ENCODE data around the gene KNSTRN. TPM values are rescaled to one million over a fixed set of nuclear protein-coding genes. Genes with fewer than 3 reads are reported as not detected.

Gene KNSTRN
- polyA plus RNA-seq, 2 of the 4 experiments (the other 2 are of a cell fraction) = 48.0 to 50.3 TPM

GRCh38 chr15:40347559-40348473, 34.7 kb upstream of the KNSTRN start (continued):
- TF ChIP-seq REST (IDR thresholded peaks at IDR 0.05) = no peak
- TF ChIP-seq RARB (CRISPR knock-in tag; IDR thresholded peaks at IDR 0.05) = no peak
- TF ChIP-seq ZFP36 (IDR thresholded peaks at IDR 0.05; ENCODE audit: borderline replicate concordance, partially characterized antibody) = no peak
- no peak for TF ChIP-seq ELK1 (IDR thresholded peaks at IDR 0.05; ENCODE audit: low read depth, low read length)
- no peak for TF ChIP-seq TFCP2L1 (CRISPR knock-in tag; IDR thresholded peaks at IDR 0.05)
- no peak for TF ChIP-seq HES2 (IDR thresholded peaks at IDR 0.05)
- no peak for TF ChIP-seq POLR2AphosphoS2 (conservative IDR thresholded peaks at IDR 0.05; ENCODE audit: low read length)
- no peak for TF ChIP-seq HDAC2 (IDR thresholded peaks at IDR 0.05)
- TF ChIP-seq MYC (IDR thresholded peaks at IDR 0.05; ENCODE audit: borderline replicate concordance, low read length) = no peak
- no peak for TF ChIP-seq RFX5 (IDR thresholded peaks at IDR 0.05)
- no peak for TF ChIP-seq CBX8 (IDR thresholded peaks at IDR 0.05)
- TF ChIP-seq CBX2 (IDR thresholded peaks at IDR 0.05; ENCODE audit: borderline replicate concordance, low read depth) = no peak

- DNase-seq (ENCODE audit: low read depth in 1 of 2, low spot score in 1 of 2) (no peak), FAIRE-seq (no peak), ATAC-seq (no peak)
- Histone ChIP-seq H3K4me3 (no peak overlapping the region), H3K27ac (no peak overlapping the region), H3K9me3 (no peaks in the 10 kb centered on the region), H3K4me2 (no peak overlapping the region), H3K4me1 (peaks cover 23% of the 10 kb centered on the region; the same call in 2 of the 3 replicates)
- WGBS (ENCODE audit: missing lambda C conversion rate) = 83% methylated on average over 4 of the region's 5 CpGs
- POLR2A ChIA-PET = no interaction called here
- no peak for TF ChIP-seq FOSL2 (IDR thresholded peaks at IDR 0.05)
- no peak for TF ChIP-seq FOSL2 (CRISPR knock-in tag; IDR thresholded peaks at IDR 0.05)
- no peak for TF ChIP-seq REST (IDR thresholded peaks at IDR 0.05)
- TF ChIP-seq E2F6 (IDR thresholded peaks at IDR 0.05; ENCODE audit: borderline replicate concordance, low read depth) = no peak
- no peak for TF ChIP-seq HDAC2 (IDR thresholded peaks at IDR 0.05)
- no peak for TF ChIP-seq NR3C1 (IDR thresholded peaks at IDR 0.05)
- no peak for TF ChIP-seq CTCF (IDR thresholded peaks at IDR 0.05)
- no peak for TF ChIP-seq NFE2L2 (conservative IDR thresholded peaks at IDR 0.05; ENCODE audit: low read length)
- no peak for TF ChIP-seq MAX (IDR thresholded peaks at IDR 0.05)
- no peak for TF ChIP-seq FOXS1 (CRISPR knock-in tag; IDR thresholded peaks at IDR 0.05)
- TF ChIP-seq EP300 (IDR thresholded peaks at IDR 0.05) = no peak
- TF ChIP-seq PHF8 (IDR thresholded peaks at IDR 0.05; ENCODE audit: borderline replicate concordance, low read depth) = no peak
- TF ChIP-seq JUNB (IDR thresholded peaks at IDR 0.05) = no peak
- CTCF ChIA-PET = interaction anchor here (0.6 to 4.3 kb wide), 6 partner anchors 19 to 91 kb away, joined by 3 to 16 read pairs (median 3); partner anchors contain the start of gene ANKRD63
Measured at GRCh38 chr15:40348474-40348870, 34.0 kb upstream of the KNSTRN start.

Data from A549 (cell line).